T-helper 2 cell treated with Interferon-gamma antibody and Interleukin-4, amounts not matched to agents 100 ng/mL and 5 ng/mL, for 36 hours (primary cell): Measurements from ENCODE around the gene RELN. TPM values are rescaled to one million over a fixed set of nuclear protein-coding genes. Genes with fewer than 3 reads are reported as not detected.
"Not testable (repeated sequence)": the region's sequence is repeated elsewhere in the genome, so short reads cannot be mapped to it uniquely, and the experiment has no call there.

Source experiments
- intact Hi-C: fragments of 100-400 bp; cut with micrococcal nuclease; formaldehyde crosslinking; loops from one replicate; pipeline ENCODE4 v1.15.1; 2023
- total RNA-seq: library from RNA; stranded (reverse); gene quantifications from 2 replicates; pipeline ENCODE4 v1.2.3, GENCODE V29; 2022

RELN gene
- total RNA-seq, 1 donor from 2014 or later: not detected

GRCh38 chr7:103896826-103897225, 92.6 kb downstream of the RELN start:
- intact Hi-C loops: not testable (repeated sequence)

- intact Hi-C loops: no loop called here
These were observed 94.5 kb downstream of the RELN start for GRCh38 chr7:103894656-103895596.

GRCh38 chr7:103893350-103893749, 96.1 kb downstream of the RELN start:
- intact Hi-C loops: no loop called here

- intact Hi-C loops: no loop called here
These were observed 100.0 kb downstream of the RELN start for GRCh38 chr7:103889451-103889850.

GRCh38 chr7:103888603-103889153, 100.8 kb downstream of the RELN start:
- intact Hi-C loops: no loop called here

GRCh38 chr7:103887853-103888602, 101.4 kb downstream of the RELN start:
- intact Hi-C loops: no loop called here

- intact Hi-C loops: no loop called here
These were observed 102.4 kb downstream of the RELN start for GRCh38 chr7:103887050-103887449.

GRCh38 chr7:103879928-103880600, 109.4 kb downstream of the RELN start:
- intact Hi-C loops: no loop called here

- intact Hi-C loops: no loop called here
These were observed 110.0 kb downstream of the RELN start for GRCh38 chr7:103879411-103879810.

GRCh38 chr7:103877565-103877964, 111.9 kb downstream of the RELN start:
- intact Hi-C loops: no loop called here

GRCh38 chr7:103875718-103876117, 113.7 kb downstream of the RELN start:
- intact Hi-C loops: no loop called here

- intact Hi-C loops: no loop called here
These were observed 118.0 kb downstream of the RELN start for GRCh38 chr7:103871473-103871872.

GRCh38 chr7:103870664-103871063, 118.8 kb downstream of the RELN start:
- intact Hi-C loops: no loop called here

- intact Hi-C loops: no loop called here
These were observed 121.6 kb downstream of the RELN start for GRCh38 chr7:103867874-103868273.

- intact Hi-C loops: no loop called here
These were observed 122.5 kb downstream of the RELN start for GRCh38 chr7:103866919-103867318.

GRCh38 chr7:103865442-103865841, 124.0 kb downstream of the RELN start:
- intact Hi-C loops: no loop called here

GRCh38 chr7:103862302-103863035, 127.0 kb downstream of the RELN start:
- intact Hi-C loops: no loop called here

GRCh38 chr7:103859709-103860108, 129.7 kb downstream of the RELN start:
- intact Hi-C loops: no loop called here

GRCh38 chr7:103857435-103857834, 132.0 kb downstream of the RELN start:
- intact Hi-C loops: no loop called here

GRCh38 chr7:103856929-103857328, 132.5 kb downstream of the RELN start:
- intact Hi-C loops: no loop called here

GRCh38 chr7:103855671-103856070, 133.8 kb downstream of the RELN start:
- intact Hi-C loops: no loop called here
